Breast epithelium (tissue), 4 donors: ENCODE results near the gene SIK2. TPM values are rescaled to one million over a fixed set of nuclear protein-coding genes. Genes with fewer than 3 reads are reported as not detected.
"Not testable (repeated sequence)": the region's sequence is repeated elsewhere in the genome, so short reads cannot be mapped to it uniquely, and the experiment has no call there.

ENCODE experiments used
- DNase-seq, 2 donors: peaks; one replicate each; pipeline ENCODE4 v3.0.0-alpha.2; 2019; ENCODE audit warnings: low spot score in 2 of 2
- H3K27ac ChIP-seq, 2 donors: fragments of 200-600 bp; sonication (generic) in 1 of 2; one replicate each; pipeline ENCODE4 v1.5.1; 2016 to 2019; ENCODE audit warnings: mild to moderate bottlenecking in 1 of 2
- H3K27me3 ChIP-seq, 2 donors: fragments of 200-600 bp; sonication (generic) in 1 of 2; one replicate each; pipeline versions ENCODE4 v1.5.1 to v1.6.0; 2017 to 2019; ENCODE audit warnings: control low read depth in 1 of 2, mild to moderate bottlenecking in 1 of 2
- H3K36me3 ChIP-seq: fragments of 200-600 bp; one replicate; pipeline ENCODE4 v1.5.1; 2019
- H3K4me1 ChIP-seq, 2 donors: fragments of 200-600 bp; sonication (generic); one replicate each; pipeline ENCODE4 v1.5.1; 2016 to 2019; ENCODE audit warnings: control low read depth in 1 of 2
- H3K4me3 ChIP-seq, 3 donors: fragments of 200-600 bp; sonication (generic); 1 replicate in 2 of 3; 2 replicates in 1 of 3; pipeline ENCODE4 v1.5.1; 2016 to 2019; ENCODE audit warnings: mild to moderate bottlenecking in 3 of 3, moderate library complexity in 2 of 3
- H3K9me3 ChIP-seq, 2 donors: fragments of 200-600 bp; sonication (generic) in 1 of 2; one replicate each; pipeline ENCODE4 v1.5.1; 2016 to 2019; ENCODE audit warnings: control low read depth in 1 of 2
- POLR2A ChIP-seq: fragments of 450-650 bp; IDR thresholded peaks from one replicate; pipeline ENCODE4 v1.6.1; 2016; ENCODE audit warnings: antibody characterized with exemption, mild to moderate bottlenecking, moderate library complexity
- POLR2AphosphoS5 ChIP-seq, 3 donors: sonication (generic); formaldehyde crosslinking; IDR thresholded peaks; one replicate each; pipeline ENCODE4 v1.6.1; 2017; ENCODE audit warnings: antibody characterized with exemption in 3 of 3
- intact Hi-C: fragments of 100-400 bp; cut with DNase I; formaldehyde crosslinking; loops from one replicate; pipeline ENCODE4 v1.15.1; 2023; ENCODE audit warnings: low total_unique reads
- total RNA-seq, 3 donors: library from RNA; depleted of rRNA; stranded (reverse); fragments of >200 nt; gene quantifications; one replicate each; pipeline ENCODE4 v1.1.0, GENCODE V29; 2016
- TF ChIP-seq, protein P1 (sequence below), 3 donors: fragments of 450-650 bp; IDR thresholded peaks; one replicate each; pipeline ENCODE4 v1.5.1; 2016 to 2017; ENCODE audit warnings: antibody characterized with exemption in 3 of 3, mild to moderate bottlenecking in 3 of 3, moderate library complexity in 3 of 3

Gene SIK2
- total RNA-seq, 3 donors from 2014 or later, result 19.0 to 56.6 (median 30.7) TPM

DNA sequence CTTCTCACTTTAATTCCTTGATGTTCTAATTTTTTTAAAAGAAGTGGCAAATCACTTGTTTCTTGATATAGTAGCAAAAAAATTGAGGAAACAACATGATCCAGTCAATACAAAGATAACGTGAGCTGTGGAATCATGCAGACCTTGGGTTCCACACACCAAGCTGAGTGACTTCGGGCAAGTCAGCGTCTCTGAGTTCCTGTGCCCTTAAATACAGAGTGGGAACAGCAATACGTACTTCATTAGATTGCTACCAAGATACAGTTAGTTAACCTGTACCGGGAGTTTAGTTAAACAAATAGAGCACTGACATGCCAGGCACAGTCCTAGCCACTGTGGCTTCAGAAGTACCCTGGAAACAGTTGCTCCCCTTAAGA is 105.4 kb downstream of the SIK2 start:
- Histone ChIP-seq H3K4me3 (no peak overlapping the region), H3K27ac (peak overlapping the region in 1 of 2 donors; percentile 11), H3K4me1 (no peaks in the 10 kb centered on the region), H3K27me3 (no peaks in the 10 kb centered on the region), H3K36me3 (no peaks in the 10 kb centered on the region), H3K9me3 (no peaks in the 10 kb centered on the region)
- intact Hi-C loops, result no loop called here
- TF ChIP-seq, protein P1, sequence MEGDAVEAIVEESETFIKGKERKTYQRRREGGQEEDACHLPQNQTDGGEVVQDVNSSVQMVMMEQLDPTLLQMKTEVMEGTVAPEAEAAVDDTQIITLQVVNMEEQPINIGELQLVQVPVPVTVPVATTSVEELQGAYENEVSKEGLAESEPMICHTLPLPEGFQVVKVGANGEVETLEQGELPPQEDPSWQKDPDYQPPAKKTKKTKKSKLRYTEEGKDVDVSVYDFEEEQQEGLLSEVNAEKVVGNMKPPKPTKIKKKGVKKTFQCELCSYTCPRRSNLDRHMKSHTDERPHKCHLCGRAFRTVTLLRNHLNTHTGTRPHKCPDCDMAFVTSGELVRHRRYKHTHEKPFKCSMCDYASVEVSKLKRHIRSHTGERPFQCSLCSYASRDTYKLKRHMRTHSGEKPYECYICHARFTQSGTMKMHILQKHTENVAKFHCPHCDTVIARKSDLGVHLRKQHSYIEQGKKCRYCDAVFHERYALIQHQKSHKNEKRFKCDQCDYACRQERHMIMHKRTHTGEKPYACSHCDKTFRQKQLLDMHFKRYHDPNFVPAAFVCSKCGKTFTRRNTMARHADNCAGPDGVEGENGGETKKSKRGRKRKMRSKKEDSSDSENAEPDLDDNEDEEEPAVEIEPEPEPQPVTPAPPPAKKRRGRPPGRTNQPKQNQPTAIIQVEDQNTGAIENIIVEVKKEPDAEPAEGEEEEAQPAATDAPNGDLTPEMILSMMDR (IDR thresholded peaks at IDR 0.05), result no peak
- TF ChIP-seq POLR2A (no peak), POLR2AphosphoS5 (IDR thresholded peaks at IDR 0.05) (no peak)
- DNase-seq, result no peak

DNA sequence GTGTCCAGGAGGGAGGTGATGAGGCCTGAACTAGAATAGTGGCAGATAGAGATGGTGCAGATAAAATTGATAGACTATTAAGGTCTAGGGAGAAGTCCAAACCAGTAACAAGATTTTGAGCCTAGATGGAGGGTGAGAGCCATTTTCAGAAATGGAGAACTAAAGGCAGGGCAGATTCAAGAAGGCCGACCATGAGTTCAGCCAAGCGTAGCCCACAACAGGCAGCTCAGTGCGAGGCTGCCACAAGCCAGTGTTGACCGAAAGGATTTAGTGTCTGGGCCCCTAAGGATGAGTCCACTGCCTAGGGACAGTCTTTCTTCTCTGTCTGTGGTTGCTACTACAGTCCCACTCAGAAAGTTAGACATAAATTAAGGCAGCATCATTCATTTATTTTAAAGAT is 112.3 kb downstream of the SIK2 start:
- no peaks in the 10 kb centered on the region for H3K4me1 ChIP-seq
- DNase-seq, result no peak
- no peak overlapping the region for H3K4me3 ChIP-seq
- no peaks in the 10 kb centered on the region for H3K36me3 ChIP-seq
- intact Hi-C loops, result no loop called here
- no peak overlapping the region for H3K27ac ChIP-seq
- TF ChIP-seq, protein P1 (IDR thresholded peaks at IDR 0.05), result no peak
- no peak for TF ChIP-seq POLR2A
- H3K27me3 ChIP-seq, result no peaks in the 10 kb centered on the region
- H3K9me3 ChIP-seq, result no peaks in the 10 kb centered on the region

DNA sequence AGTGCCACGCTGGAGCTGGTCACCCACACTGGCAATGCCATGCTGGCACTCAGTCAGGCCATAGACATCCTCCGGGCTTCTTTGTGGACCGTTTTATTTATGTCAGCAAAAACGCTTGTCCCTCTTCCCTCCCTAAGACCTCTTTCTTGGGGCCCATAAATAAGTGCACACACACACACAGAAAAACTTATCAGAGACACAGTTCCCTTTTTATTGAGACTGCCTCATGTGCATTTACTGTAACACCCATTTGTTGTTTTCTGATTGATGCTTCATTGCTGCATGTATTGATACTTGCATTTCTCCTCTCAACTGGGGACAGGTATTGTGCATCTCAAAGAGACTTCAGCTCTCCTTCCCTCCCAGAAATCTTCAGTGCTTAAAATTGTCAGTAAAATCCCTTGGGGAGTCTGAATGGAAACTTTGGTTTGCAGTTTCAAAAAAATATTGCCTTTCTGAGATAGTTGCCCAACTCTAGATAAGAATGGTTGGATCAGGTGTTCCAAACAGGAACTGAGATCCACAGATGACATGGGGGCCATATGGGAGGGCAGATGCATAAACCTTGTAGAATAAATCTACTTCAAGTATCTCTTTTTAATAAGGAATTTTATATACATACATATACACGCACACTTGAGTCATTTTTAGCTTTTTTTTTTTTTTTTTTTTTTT is 113.0 kb downstream of the SIK2 start:
- TF ChIP-seq POLR2A, result no peak
- no peak for TF ChIP-seq POLR2AphosphoS5 (IDR thresholded peaks at IDR 0.05)
- TF ChIP-seq, protein P1 (IDR thresholded peaks at IDR 0.05), result no peak

DNA sequence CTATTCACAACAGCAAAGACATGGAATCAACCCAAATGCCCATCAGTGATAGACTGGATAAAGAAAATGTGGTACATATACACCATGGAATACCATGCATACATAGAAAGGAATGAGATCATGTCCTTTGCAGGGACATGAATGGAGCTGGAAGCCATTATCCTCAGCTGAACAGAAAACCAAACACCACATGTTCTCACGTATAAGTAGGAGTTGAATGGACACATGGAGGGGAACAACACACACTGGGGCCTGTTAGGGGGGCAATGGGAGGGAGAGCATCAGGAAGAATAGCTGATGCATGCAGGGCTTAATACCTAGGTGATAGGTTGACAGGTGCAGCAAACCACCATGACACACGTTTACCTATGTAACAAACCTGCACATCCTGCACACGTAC is 115.4 kb downstream of the SIK2 start:
- H3K9me3 ChIP-seq, intact Hi-C loops, DNase-seq, H3K4me3 ChIP-seq, H3K27me3 ChIP-seq, H3K4me1 ChIP-seq, H3K36me3 ChIP-seq, H3K27ac ChIP-seq: not testable (repeated sequence)

More for the DNA sequence above, 113.0 kb downstream of the SIK2 start:
- Histone ChIP-seq H3K4me3 (no peak overlapping the region), H3K4me1 (no peaks in the 10 kb centered on the region), H3K36me3 (no peaks in the 10 kb centered on the region), H3K27me3 (no peaks in the 10 kb centered on the region), H3K9me3 (no peaks in the 10 kb centered on the region), H3K27ac (no peak overlapping the region)
- DNase-seq, result no peak
- intact Hi-C loops, result no loop called here

DNA sequence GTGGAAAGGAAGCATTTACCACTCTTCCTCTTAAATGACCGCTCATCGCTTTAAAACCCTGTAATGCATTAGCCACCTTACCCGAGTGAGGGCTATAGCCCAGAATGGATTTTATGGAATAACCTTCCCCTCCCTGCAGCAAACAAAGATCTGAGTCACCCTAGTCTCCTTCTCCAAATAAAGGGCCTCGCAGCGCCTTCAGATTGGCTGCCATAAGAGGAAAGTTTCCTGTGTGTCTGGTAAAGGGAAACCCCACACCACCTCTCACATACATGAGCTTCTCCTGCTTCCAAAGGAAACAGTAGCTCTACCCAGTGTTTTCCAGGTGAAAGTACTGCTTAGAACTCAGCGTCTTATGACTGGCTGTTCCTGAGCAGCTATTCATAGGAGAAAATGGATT is 116.2 kb downstream of the SIK2 start:
- TF ChIP-seq, protein P1 (IDR thresholded peaks at IDR 0.05), result no peak
- TF ChIP-seq POLR2AphosphoS5 (IDR thresholded peaks at IDR 0.05) (no peak), POLR2A (no peak)
- Histone ChIP-seq H3K4me1 (no peaks in the 10 kb centered on the region), H3K27me3 (no peaks in the 10 kb centered on the region), H3K4me3 (no peak overlapping the region), H3K36me3 (no peaks in the 10 kb centered on the region), H3K9me3 (no peaks in the 10 kb centered on the region), H3K27ac (peak overlapping the region; percentile 58 to 80)
- DNase-seq, result no peak
- intact Hi-C loops, result no loop called here

DNA sequence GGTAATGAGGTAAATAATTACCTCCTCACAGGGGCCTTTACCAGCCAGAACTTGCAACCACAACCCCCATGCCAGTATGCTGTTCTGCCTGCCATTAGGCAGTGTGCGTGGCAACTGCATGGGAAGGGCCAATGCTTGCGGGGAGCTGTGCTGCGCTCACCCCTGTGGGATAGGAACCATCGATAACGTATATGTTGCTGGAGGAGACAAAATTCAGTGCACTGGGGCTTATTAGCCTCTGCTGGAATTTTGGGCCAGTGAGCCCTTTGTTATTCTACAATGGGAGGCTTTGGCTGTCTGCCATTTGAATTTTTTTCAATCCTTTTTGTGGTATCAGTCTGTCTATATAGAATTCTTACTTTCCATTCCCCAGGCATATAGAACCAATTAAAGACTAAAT is 116.6 kb downstream of the SIK2 start:
- DNase-seq, result no peak
- Histone ChIP-seq H3K4me3 (no peak overlapping the region), H3K4me1 (no peaks in the 10 kb centered on the region), H3K27me3 (no peaks in the 10 kb centered on the region), H3K27ac (peak overlapping the region; percentile 58 to 80), H3K9me3 (no peaks in the 10 kb centered on the region), H3K36me3 (no peaks in the 10 kb centered on the region)
- intact Hi-C loops, result no loop called here
- no peak for TF ChIP-seq POLR2A
- TF ChIP-seq, protein P1 (IDR thresholded peaks at IDR 0.05), result no peak
- TF ChIP-seq POLR2AphosphoS5 (IDR thresholded peaks at IDR 0.05), result no peak
